Stimulated activated effector memory CD8-positive, alpha-beta T cell treated with anti-CD3 and anti-CD28 coated beads, Interleukin-12 subunit alpha, Interleukin-12 subunit beta, amount 100 ng/mL, for 72 hours (primary cell): Measurements from ENCODE around the gene NAV1.

Source experiments
- ATAC-seq: fragments of 150-1000 bp; cut with Tn5 transposase; 2 replicates; pipeline ENCODE4 v1.10.0; 2021
- DNase-seq, 2 donors: peaks; one replicate each; pipeline ENCODE4 v3.0.0; 2021 to 2022; ENCODE audit warnings: low spot score in 2 of 2
- H3K27ac Mint-ChIP-seq: one replicate; pipeline ENCODE4 v1.8.0; 2022; ENCODE audit warnings: mild to moderate bottlenecking, mixed read lengths
- H3K36me3 Mint-ChIP-seq: one replicate; pipeline ENCODE4 v1.8.0; 2022; ENCODE audit warnings: mild to moderate bottlenecking, mixed read lengths
- H3K4me1 Mint-ChIP-seq: one replicate; pipeline ENCODE4 v1.8.0; 2022; ENCODE audit warnings: mixed read lengths
- H3K4me3 Mint-ChIP-seq: one replicate; pipeline ENCODE4 v1.8.0; 2022; ENCODE audit warnings: mild to moderate bottlenecking, mixed read lengths
- H3K9me3 Mint-ChIP-seq: one replicate; pipeline ENCODE4 v1.8.0; 2022; ENCODE audit warnings: mixed read lengths

NAV1 gene

DNA sequence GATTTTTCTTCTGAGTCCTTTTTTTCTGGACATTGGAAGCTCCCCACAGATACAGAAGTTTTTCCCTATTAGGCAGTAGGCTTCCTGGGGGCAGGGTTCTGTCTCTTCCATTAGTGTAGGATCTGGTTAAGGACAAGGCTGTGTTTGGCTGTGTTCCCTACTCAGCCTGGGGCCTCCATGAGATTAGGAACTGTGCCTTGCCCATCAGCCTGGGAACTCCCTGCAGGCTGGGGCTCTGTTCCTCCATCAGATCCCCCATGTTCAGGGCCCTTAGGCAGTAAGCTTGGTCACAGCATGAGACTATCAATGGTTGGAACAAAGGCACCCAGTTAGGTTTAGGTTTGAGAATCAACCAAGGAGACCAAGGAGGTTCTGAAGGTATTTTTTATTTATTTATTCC lies 22.7 kb downstream of the NAV1 start:
- DNase-seq: no peak
- H3K4me3 Mint-ChIP-seq: no peak overlapping the region
- H3K27ac Mint-ChIP-seq: no peak overlapping the region
- no peaks in the 10 kb centered on the region for H3K36me3 Mint-ChIP-seq
- peaks cover 8% of the 10 kb centered on the region for H3K4me1 Mint-ChIP-seq
- H3K9me3 Mint-ChIP-seq: no peaks in the 10 kb centered on the region
- no peak for ATAC-seq

DNA sequence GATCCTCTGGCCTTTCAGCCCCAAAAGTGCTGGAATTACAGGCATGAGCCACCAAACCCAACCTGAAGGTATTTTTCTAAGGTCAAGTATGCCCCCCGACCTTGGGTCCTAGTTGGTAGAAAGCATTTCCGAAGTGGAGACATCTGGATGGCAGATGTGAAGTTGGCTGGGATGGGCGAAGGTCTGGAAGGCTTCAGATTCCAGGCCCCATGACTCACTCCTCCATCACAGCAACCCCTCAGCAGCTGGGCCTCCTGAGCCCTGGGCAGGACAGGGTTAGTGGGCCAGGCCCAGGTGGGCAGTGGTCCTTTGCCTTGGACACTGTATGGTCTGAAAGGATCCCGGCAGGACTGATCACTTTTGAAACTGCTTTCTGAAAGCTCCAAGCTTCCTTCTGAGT lies 23.3 kb downstream of the NAV1 start:
- H3K27ac Mint-ChIP-seq: no peak overlapping the region
- DNase-seq: no peak
- no peaks in the 10 kb centered on the region for H3K9me3 Mint-ChIP-seq
- peaks cover 8% of the 10 kb centered on the region for H3K4me1 Mint-ChIP-seq
- H3K4me3 Mint-ChIP-seq: no peak overlapping the region
- H3K36me3 Mint-ChIP-seq: no peaks in the 10 kb centered on the region
- no peak for ATAC-seq

DNA sequence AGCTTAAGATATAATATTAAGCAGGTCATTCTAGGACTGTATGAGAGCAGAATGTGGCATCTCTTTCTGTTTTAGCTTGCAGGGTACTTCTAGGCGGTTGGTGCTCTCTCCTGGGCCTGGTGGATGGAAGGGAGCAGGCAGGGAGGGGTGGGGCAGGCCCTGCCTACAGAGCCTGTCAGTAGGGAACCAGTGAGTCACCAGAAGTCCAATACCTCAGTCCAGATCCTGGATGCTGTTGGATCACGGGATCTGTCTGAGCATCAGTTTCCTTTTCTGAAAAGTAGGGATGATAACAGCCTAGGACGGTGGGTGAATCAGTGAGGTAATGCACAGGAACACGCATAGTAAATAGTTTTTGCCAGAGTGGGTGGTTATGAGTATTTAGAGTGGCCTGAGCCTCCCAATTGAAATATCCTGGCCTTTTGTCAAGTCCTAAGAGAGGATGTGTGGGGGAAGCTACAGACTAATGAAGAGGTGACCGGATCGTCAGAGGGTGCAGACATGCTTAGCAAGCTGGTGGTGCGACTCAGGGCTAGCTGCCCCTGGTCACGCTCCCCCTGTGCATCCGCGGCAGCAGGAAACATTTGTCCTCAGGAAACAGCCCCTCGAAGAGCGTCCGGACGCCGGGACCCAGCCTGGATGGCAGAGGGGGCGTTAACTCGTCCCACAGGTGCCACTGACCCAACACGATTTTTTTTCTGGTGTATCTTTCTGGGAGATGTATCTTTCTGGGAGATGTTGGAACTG lies 23.9 kb downstream of the NAV1 start:
- Mint-ChIP-seq H3K27ac (no peak overlapping the region), H3K4me3 (no peak overlapping the region), H3K36me3 (no peaks in the 10 kb centered on the region), H3K4me1 (peaks cover 8% of the 10 kb centered on the region), H3K9me3 (no peaks in the 10 kb centered on the region)
- ATAC-seq: no peak
- no peak for DNase-seq

DNA sequence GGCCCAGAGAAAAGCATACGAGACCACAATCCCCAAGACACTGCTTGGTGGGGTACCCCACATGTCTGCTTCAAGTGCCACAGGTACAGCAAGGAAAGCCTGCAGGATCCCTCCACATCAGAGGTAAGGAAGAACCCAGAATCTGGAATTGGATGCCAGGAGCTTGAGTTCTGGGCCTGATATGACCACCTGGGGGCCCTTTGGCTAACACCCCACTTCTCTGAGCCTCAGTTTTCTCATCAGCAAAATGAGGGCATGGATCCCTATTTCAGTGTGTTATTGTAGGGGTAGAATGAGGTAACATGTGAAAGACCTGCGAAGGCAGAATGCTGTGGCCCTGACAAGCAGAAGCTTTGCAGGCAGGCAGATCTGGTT lies 24.5 kb downstream of the NAV1 start:
- H3K36me3 Mint-ChIP-seq: no peaks in the 10 kb centered on the region
- H3K9me3 Mint-ChIP-seq: no peaks in the 10 kb centered on the region
- no peak overlapping the region for H3K4me3 Mint-ChIP-seq
- H3K4me1 Mint-ChIP-seq: peaks cover 8% of the 10 kb centered on the region
- H3K27ac Mint-ChIP-seq: no peak overlapping the region
- no peak for ATAC-seq
- no peak for DNase-seq

DNA sequence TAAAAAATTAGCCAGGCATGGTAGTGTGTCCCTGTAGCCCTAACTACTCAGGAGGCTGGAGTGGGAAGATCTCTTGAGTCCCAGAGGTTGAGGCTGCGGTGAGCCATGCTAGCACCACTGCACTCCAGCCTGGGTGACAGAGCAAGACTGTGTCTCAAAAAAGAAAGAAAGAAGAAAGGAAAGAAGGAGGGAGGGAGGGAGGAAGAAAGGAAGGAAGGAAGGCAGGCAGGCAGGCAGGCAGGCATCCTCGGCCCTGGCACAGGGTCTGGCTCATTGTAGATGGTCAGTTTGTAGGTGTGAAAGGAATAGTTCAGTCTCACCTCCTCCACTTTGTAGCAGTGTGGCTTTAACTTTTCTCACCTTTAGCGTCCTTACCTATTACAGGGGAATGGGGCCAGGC lies 25.0 kb downstream of the NAV1 start:
- Mint-ChIP-seq H3K9me3 (no peaks in the 10 kb centered on the region), H3K4me3 (no peak overlapping the region), H3K36me3 (no peaks in the 10 kb centered on the region), H3K4me1 (peaks cover 8% of the 10 kb centered on the region), H3K27ac (no peak overlapping the region)
- DNase-seq (no peak), ATAC-seq (no peak)

DNA sequence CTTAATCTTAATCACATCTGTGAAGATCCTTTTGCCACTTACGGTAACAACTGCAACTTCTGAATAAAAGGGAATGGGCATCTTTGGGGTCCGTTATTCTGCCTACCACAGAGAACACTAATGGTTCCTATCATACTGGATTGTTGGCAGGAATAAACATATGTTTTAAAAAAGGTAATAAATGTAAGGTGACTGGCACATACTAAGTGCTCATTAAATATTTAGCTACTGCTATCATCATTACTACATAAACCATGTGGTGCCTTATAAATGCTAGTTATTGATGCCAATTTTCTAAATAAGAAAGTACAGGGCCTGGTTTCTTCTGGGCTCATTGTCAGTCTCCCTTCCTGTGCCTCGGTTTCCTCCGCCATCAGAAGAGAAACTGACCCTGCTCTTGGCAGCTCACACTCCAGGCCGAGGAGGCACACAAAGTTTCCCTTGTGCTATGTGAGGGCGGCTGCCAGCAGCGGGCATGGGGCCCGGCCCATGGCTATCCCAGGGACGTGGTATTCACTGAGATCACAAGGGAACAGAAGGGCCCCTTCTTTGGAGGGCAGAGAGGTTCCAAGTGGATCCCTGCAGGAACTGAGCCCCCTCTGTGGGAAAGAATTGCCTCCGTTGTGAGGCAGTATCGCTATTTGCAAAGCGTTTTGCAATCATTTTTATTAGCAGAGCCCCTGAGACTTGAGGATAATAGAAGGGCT lies 26.2 kb downstream of the NAV1 start:
- Mint-ChIP-seq H3K4me1 (peaks cover under 1% of the 10 kb centered on the region), H3K4me3 (no peak overlapping the region), H3K27ac (no peak overlapping the region), H3K36me3 (no peaks in the 10 kb centered on the region), H3K9me3 (no peaks in the 10 kb centered on the region)
- no peak for DNase-seq
- ATAC-seq: no peak

DNA sequence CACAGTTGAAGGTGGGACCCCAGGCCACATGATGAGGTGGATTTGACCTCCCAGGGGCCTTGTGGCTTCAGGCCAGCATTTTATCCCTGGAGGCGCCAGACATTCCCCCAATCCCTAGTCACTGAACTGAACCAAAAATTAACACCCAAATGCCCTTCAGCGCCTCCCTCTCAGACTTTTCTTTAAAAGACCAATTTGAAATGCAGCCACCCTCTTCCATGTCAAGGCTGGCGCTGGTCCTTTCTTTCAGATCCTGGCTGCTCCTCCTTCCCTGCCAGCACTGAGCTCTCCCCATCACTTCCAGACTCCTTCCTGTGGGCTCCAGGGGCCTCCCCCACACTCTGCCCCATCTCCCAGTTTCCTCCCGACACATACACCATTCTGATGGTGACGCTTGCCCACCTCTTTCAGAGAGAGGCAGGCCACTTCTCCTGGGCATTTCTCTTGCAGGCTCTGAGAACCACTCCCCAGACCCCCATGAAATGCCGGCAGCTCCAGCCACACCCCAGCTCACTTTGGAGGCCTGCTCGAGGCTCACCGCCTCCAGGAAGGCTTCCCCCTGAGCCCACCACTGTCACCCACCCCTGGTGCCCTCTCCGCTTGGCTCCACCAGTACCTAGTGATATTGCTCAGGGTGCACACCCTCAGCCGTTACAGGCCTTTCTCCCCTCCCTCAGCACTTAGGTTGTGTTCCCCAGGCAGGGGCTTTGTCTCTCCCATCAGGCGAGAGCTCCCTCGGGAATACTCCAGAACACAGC lies 27.0 kb downstream of the NAV1 start:
- no peaks in the 10 kb centered on the region for H3K9me3 Mint-ChIP-seq
- H3K36me3 Mint-ChIP-seq: no peaks in the 10 kb centered on the region
- ATAC-seq (no peak), DNase-seq (no peak)
- H3K4me1 Mint-ChIP-seq: no peaks in the 10 kb centered on the region
- H3K27ac Mint-ChIP-seq: no peak overlapping the region
- H3K4me3 Mint-ChIP-seq: no peak overlapping the region

DNA sequence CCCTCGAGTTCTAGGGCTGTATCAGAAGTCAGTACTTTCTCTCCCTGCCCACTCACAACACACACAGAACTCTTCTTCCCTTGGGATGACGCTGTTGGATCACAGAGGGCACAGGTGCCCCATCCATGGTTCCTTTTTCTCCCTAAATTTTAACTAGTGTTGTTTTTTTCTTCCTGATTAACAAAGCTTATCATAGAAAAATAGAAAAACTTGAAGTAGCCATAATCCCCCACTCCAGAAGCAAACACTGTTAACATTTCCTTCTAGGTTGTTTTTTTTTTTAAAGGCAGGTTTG lies 27.5 kb downstream of the NAV1 start:
- Mint-ChIP-seq H3K9me3 (no peaks in the 10 kb centered on the region), H3K36me3 (no peaks in the 10 kb centered on the region), H3K4me3 (no peak overlapping the region)

DNA sequence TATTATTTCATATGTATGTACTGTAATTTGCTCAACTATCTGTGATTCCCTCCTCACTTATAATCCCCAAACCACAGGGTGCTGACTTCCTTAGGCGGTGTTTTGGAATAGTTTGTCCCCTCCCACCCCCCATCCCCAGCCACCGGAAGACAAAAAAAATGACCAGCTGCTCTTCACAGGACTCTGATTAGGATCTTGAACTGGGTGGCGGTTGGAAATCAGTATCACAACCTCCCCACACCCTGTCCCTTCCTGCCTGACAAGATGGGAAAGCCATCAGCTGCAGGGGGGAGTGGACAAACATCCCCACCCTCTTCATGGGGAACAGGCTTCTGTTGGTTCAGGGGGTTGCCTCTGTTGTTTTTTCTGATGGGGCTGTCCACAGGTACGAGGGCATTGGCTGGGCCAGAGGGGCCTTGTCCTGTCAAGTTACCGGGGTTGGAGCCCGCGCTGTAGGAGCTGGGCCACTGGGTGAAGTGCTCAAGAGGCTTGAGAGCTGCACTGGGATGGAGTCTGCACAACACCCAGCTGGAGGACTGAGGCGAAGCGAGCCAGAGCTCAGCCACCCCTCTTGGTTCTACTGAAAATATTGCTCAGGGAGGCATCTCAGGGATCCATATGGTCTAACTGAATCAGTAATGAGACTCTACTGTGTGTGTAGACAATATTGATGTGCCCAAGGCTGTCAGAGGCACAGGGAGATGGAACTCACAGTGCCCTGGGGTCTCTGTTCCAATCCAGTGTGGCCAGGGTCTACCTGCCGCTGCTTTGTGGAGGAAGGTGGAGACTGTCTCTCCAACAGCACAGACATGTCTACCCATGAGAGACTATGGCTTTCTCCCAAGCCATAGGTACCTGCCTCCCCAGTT lies 28.2 kb downstream of the NAV1 start:
- H3K27ac Mint-ChIP-seq: no peak overlapping the region

More for the DNA sequence above, 27.5 kb downstream of the NAV1 start:
- DNase-seq: no peak
- H3K27ac Mint-ChIP-seq: no peak overlapping the region
- no peaks in the 10 kb centered on the region for H3K4me1 Mint-ChIP-seq
- no peak for ATAC-seq

DNA sequence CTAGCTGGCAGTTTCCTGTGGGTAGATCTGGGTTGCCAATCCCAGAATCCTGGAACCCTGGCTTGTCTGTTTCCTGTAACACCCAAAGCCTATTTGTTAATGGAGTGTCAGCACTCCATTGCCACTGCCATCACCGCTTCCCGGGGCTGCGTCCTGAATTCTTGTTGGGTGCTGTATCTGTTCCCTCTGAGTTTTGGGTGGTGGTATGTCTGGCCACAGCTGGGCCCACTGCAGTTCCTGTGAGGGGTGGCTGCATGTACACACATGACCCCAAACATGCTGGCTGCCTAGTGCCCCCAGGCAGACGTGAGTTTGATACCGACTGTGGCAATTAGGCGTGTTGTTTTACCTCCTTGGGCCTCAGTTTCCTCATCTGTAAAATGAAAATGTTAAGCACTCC lies 29.3 kb downstream of the NAV1 start:
- no peak for ATAC-seq
- no peaks in the 10 kb centered on the region for H3K36me3 Mint-ChIP-seq

More for the DNA sequence above, 28.2 kb downstream of the NAV1 start:
- DNase-seq: no peak
- ATAC-seq: no peak
- no peaks in the 10 kb centered on the region for H3K9me3 Mint-ChIP-seq
- H3K36me3 Mint-ChIP-seq: no peaks in the 10 kb centered on the region
- H3K4me3 Mint-ChIP-seq: no peak overlapping the region
- H3K4me1 Mint-ChIP-seq: no peaks in the 10 kb centered on the region

DNA sequence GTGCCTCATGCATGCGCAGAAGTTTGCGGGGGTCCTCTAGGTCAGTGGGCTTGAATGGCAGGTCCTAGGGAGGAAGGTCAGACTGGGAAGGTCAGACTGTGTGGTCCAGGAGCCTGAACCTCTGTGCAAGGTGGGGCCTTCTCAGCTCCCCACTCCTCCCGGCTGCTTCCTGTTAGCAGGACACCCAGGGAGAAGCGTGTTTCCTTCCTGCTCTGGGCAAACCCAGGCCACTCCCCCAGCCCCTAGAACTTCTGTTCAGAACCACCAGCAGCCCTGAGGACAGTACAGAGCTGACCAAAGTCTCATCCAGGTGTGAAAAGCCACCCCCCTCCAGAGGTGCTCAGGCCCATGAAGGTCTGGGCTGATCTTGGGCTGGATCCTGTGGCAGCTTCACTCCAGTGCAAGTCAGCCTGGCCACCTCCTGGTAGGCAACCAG lies 29.9 kb downstream of the NAV1 start:
- no peak for ATAC-seq
- peaks cover 7% of the 10 kb centered on the region for H3K4me1 Mint-ChIP-seq
- H3K27ac Mint-ChIP-seq: no peak overlapping the region

More for the DNA sequence above, 29.3 kb downstream of the NAV1 start:
- no peak for DNase-seq
- no peak overlapping the region for H3K4me3 Mint-ChIP-seq
- H3K27ac Mint-ChIP-seq: no peak overlapping the region
- H3K4me1 Mint-ChIP-seq: peaks cover 6% of the 10 kb centered on the region
- H3K9me3 Mint-ChIP-seq: no peaks in the 10 kb centered on the region

DNA sequence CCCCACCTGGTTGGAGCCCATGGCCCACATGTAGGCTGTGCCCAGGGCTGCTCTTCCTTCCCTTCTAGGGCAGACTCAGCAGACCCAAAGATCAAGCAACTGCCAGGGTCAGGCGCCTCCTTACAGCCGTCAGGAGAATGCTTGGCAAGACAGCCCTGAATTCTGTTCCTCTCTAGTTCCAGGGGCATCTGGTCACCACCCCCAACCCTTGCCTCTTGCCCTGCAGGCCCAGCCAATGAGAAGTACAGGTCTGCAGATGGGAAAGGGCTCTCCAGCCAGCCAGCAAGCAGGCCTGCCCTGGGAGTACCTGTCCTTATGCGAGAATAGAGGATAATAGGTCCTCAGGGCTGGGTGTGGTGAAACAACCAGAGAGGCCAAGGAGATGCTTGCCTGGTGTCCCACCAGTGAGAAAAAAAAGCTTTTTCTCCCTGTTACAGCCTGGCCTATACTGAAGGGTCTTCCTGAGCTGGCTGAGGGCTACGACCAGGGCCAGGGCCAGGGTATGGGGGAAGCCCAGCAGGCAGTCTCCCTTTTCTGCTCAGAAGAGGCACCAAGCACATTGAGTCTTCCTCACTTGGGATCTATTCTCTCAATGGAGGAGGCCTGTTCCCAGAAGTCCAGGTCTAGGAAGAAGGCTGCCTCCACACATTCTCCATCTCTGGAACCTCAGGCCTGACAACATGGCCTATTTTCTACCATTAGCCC lies 31.4 kb downstream of the NAV1 start:
- Mint-ChIP-seq H3K4me1 (peaks cover 7% of the 10 kb centered on the region), H3K9me3 (no peaks in the 10 kb centered on the region), H3K4me3 (no peak overlapping the region), H3K36me3 (no peaks in the 10 kb centered on the region), H3K27ac (no peak overlapping the region)
- ATAC-seq: no peak
- DNase-seq: no peak

More for the DNA sequence above, 29.9 kb downstream of the NAV1 start:
- Mint-ChIP-seq H3K36me3 (no peaks in the 10 kb centered on the region), H3K4me3 (no peak overlapping the region), H3K9me3 (no peaks in the 10 kb centered on the region)
- no peak for DNase-seq

DNA sequence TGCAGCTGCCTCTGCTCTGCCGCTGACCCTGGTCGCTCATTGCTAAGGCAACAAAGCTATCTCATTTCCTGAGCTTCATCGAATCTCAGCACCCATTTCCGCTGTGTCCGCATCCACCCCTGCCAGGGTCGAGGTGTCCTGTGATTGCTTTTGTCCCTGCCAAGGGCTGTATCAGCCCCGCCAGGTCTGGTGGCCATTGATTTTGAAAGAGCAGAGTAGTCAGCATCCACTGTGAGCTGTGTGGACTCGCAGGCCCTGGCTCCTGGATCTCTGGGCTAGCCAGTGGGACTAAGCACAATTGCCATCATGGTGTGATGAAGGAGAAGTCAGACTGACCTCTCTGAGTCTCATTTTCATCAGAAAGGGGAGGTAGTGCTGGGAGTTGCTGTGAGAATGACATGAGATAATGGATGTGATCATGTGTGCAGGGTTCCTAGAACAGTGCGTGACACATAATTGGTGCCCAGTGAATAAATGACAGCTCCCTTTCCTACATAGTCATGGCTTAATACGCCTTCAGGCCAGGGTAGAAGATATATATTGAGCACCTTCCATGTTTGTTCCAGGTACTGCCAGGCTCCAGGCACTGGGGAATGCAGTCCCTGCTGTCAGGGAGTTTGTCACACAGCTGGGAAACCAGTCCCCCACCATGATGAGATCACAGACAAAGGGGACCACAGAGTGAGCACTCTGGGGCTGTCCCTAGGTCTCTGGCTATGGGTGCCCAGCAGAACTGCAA lies 32.1 kb downstream of the NAV1 start:
- Mint-ChIP-seq H3K9me3 (no peaks in the 10 kb centered on the region), H3K36me3 (no peaks in the 10 kb centered on the region), H3K4me3 (no peak overlapping the region), H3K27ac (no peak overlapping the region), H3K4me1 (peaks cover 7% of the 10 kb centered on the region)
- ATAC-seq (no peak), DNase-seq (no peak)

DNA sequence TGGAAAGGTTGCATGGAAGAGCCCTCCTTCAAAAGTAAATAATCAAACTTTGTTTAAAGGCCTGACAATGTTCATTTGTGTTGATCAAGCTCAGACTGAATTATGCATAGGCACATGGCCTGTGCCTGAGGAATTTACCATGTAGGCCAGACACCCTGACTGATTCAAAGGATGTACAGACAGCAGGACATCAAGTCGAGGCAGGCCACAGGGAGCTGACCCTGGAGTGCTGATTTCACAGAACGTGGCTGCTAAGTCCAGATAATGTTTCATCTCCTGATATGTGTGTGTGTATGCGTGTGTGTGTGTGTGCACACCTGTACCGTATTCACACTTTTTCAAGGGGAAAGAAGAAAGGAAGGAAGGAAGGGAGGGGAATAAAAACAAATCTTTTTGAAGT lies 34.1 kb downstream of the NAV1 start:
- Mint-ChIP-seq H3K4me1 (peaks cover 7% of the 10 kb centered on the region), H3K27ac (no peak overlapping the region), H3K9me3 (no peaks in the 10 kb centered on the region), H3K36me3 (no peaks in the 10 kb centered on the region), H3K4me3 (no peak overlapping the region)
- ATAC-seq: no peak
- no peak for DNase-seq
